IMR-90 (cell line): Measurements from ENCODE around the gene CLDN15. TPM values are rescaled to one million over a fixed set of nuclear protein-coding genes. Genes with fewer than 3 reads are reported as not detected.

ENCODE experiments used
- ATAC-seq: fragments of 200-7000 bp; cut with Tn5 transposase; 2 replicates; pipeline ENCODE4 v1.9.1; 2020; ENCODE audit warnings: low read depth, mild to moderate bottlenecking, moderate library complexity
- BruUV-seq: library from RNA; stranded (reverse); fragments of 400-500 nt; replicated peaks from 2 replicates; lab custom pipeline; 2021; lab: Mats Ljungman, UMichigan
- CTCF ChIA-PET: fragments of 300-600 bp; formaldehyde crosslinking; extraction: SDS; loops from one replicate; lab custom pipeline; 2021; ENCODE audit warnings: antibody characterized with exemption; lab: Yijun Ruan, JAX
- POLR2A ChIA-PET: fragments of 300-600 bp; sonication (Branson Sonifier 250); formaldehyde crosslinking; loops from one replicate; lab custom pipeline; 2022; ENCODE audit warnings: antibody characterized with exemption; ENCODE audit not compliant: unreplicated experiment; lab: Charles Lee
- DNase-seq: peaks from one replicate; pipeline ENCODE4 v3.0.0; 2013
- H2AFZ ChIP-seq: replicated peaks from 2 replicates; pipeline ENCODE3; 2013; ENCODE audit warnings: low read length, mild to moderate bottlenecking; ENCODE audit not compliant: poor library complexity
- H2AK5ac ChIP-seq: 2 replicates; pipeline ENCODE4 v1.6.1; 2013; ENCODE audit warnings: low read depth, low read length, inconsistent platforms
- H2AK9ac ChIP-seq: replicated peaks from 2 replicates; pipeline ENCODE3; 2013; ENCODE audit warnings: mild to moderate bottlenecking, low read depth, low read length, moderate library complexity; ENCODE audit not compliant: poor library complexity
- H2BK120ac ChIP-seq: 2 replicates; pipeline ENCODE4 v1.6.1; 2013; ENCODE audit warnings: low read depth, low read length, inconsistent platforms
- H2BK15ac ChIP-seq: 3 replicates; pipeline ENCODE4 v1.6.1; 2013; ENCODE audit warnings: low read depth, low read length, inconsistent platforms
- H2BK20ac ChIP-seq: 2 replicates; pipeline ENCODE4 v1.6.1; 2013; ENCODE audit warnings: low read depth, mild to moderate bottlenecking, inconsistent platforms, low read length, moderate library complexity
- H2BK5ac ChIP-seq: 2 replicates; pipeline ENCODE4 v1.6.1; 2013; ENCODE audit warnings: mild to moderate bottlenecking, low read depth, low read length, inconsistent platforms; ENCODE audit not compliant: poor library complexity, severe bottlenecking
- H3K14ac ChIP-seq: replicated peaks from 2 replicates; pipeline ENCODE4 v1.6.1; 2013; ENCODE audit warnings: low read depth, low read length, inconsistent platforms
- H3K18ac ChIP-seq: 2 replicates; pipeline ENCODE4 v1.6.1; 2013; ENCODE audit warnings: low read depth, low read length, control low read depth
- H3K23ac ChIP-seq: 2 replicates; pipeline ENCODE4 v1.6.1; 2013; ENCODE audit warnings: low read depth, low read length, inconsistent platforms
- H3K27ac ChIP-seq: 2 replicates; pipeline ENCODE4 v1.5.1; 2013; ENCODE audit warnings: mild to moderate bottlenecking, control low read depth, low read length; ENCODE audit not compliant: insufficient read depth
- H3K27me3 ChIP-seq: 2 replicates; pipeline ENCODE4 v1.6.1; 2013; ENCODE audit warnings: low read length; ENCODE audit not compliant: control insufficient read depth, insufficient read depth
- H3K36me3 ChIP-seq: 2 replicates; pipeline ENCODE4 v1.6.1; 2013; ENCODE audit warnings: low read length, mixed read lengths; ENCODE audit not compliant: control insufficient read depth, insufficient read depth
- H3K4ac ChIP-seq: 2 replicates; pipeline ENCODE4 v1.6.1; 2013; ENCODE audit warnings: low read depth, low read length, inconsistent platforms
- H3K4me1 ChIP-seq: 2 replicates; pipeline ENCODE4 v1.6.1; 2013; ENCODE audit warnings: low read length, mixed read lengths; ENCODE audit not compliant: control insufficient read depth, insufficient read depth
- H3K4me2 ChIP-seq: 2 replicates; pipeline ENCODE4 v1.6.1; 2013; ENCODE audit warnings: low read depth, mild to moderate bottlenecking, control low read depth, low read length, moderate library complexity
- H3K4me3 ChIP-seq: 2 replicates; pipeline ENCODE4 v1.5.1; 2013; ENCODE audit warnings: low read depth, mild to moderate bottlenecking, control low read depth, low read length, moderate library complexity; ENCODE audit not compliant: insufficient read depth
- H3K56ac ChIP-seq: 2 replicates; pipeline ENCODE4 v1.6.1; 2013; ENCODE audit warnings: low read length, inconsistent platforms; ENCODE audit not compliant: insufficient read depth; ENCODE audit errors: extremely low read depth
- H3K79me1 ChIP-seq, 2 experiments: 2 replicates each; pipeline ENCODE4 v1.6.1; 2013; ENCODE audit warnings: low read length in 2 of 2, inconsistent platforms in 1 of 2, low read depth in 1 of 2
- H3K9ac ChIP-seq: 2 replicates; pipeline ENCODE4 v1.6.1; 2013; ENCODE audit warnings: low read depth, low read length, control low read depth
- H3K9me1 ChIP-seq: 2 replicates; pipeline ENCODE4 v1.6.1; 2013; ENCODE audit warnings: low read length, inconsistent platforms; ENCODE audit not compliant: insufficient read depth
- H3K9me3 ChIP-seq: 2 replicates; pipeline ENCODE4 v1.6.1; 2013; ENCODE audit warnings: low read length; ENCODE audit not compliant: control insufficient read depth, insufficient read depth
- H4K20me1 ChIP-seq: 2 replicates; pipeline ENCODE4 v1.6.1; 2013; ENCODE audit warnings: low read length, inconsistent platforms; ENCODE audit not compliant: insufficient read depth
- H4K5ac ChIP-seq: 2 replicates; pipeline ENCODE4 v1.6.1; 2013; ENCODE audit warnings: mild to moderate bottlenecking, low read depth, low read length, control low read depth
- H4K8ac ChIP-seq, 2 experiments: 2 replicates each; pipeline ENCODE4 v1.6.1; 2013; ENCODE audit warnings: low read depth in 2 of 2, low read length in 2 of 2, control low read depth in 1 of 2, inconsistent platforms in 1 of 2
- H4K91ac ChIP-seq: 2 replicates; pipeline ENCODE4 v1.6.1; 2013; ENCODE audit warnings: low read depth, low read length, inconsistent platforms; ENCODE audit not compliant: insufficient read depth
- BHLHE40 ChIP-seq: fragments of 150-350 bp; IDR thresholded peaks from 2 replicates; pipeline ENCODE4 v1.6.1; 2016; ENCODE audit warnings: mild to moderate bottlenecking, low read depth, low read length
- WGBS, 2 experiments: methylation state at CpG; one replicate each; pipeline versions ENCODE4 v1.1.5 to v1.1.7; 2013; ENCODE audit warnings: missing lambda C conversion rate in 2 of 2; ENCODE audit not compliant: insufficient read length in 1 of 2; ENCODE audit errors: extremely low coverage in 2 of 2; 5-methylcytosine and 5-hydroxymethylcytosine counted together
- dilution Hi-C: fragments of 300-500 bp; cut with HindIII; formaldehyde crosslinking; loops from one replicate; pipeline ENCODE4 v1.14.3; 2018; ENCODE audit warnings: low sequenced_read_pairs; ENCODE audit not compliant: unreplicated experiment
- in situ Hi-C: fragments of 300-500 bp; cut with MboI; formaldehyde crosslinking; loops from 3 replicates; pipeline ENCODE4 v1.14.3; 2019; ENCODE audit warnings: low sequenced_read_pairs, inconsistent platforms, mixed read lengths
- intact Hi-C: fragments of 100-400 bp; cut with micrococcal nuclease; formaldehyde crosslinking; loops from 2 replicates; pipeline ENCODE4 v1.10.0; 2022
- polyA plus RNA-seq, 3 experiments: library from polyadenylated mRNA; depleted of rRNA; stranded (reverse); fragments of >200 nt; gene quantifications; 2 replicates each; pipeline ENCODE4 v1.2.3, GENCODE V29; 2012; ENCODE audit warnings: low replicate concordance in 1 of 3
- total RNA-seq: library from RNA; depleted of rRNA; stranded (reverse); fragments of >200 nt; gene quantifications from 2 replicates; pipeline ENCODE4 v1.2.3, GENCODE V29; 2012

The CLDN15 gene
- total and polyA plus RNA-seq, 2 of the 4 experiments (the other 2 are of a cell fraction), result 0.72 to 5.4 TPM

DNA sequence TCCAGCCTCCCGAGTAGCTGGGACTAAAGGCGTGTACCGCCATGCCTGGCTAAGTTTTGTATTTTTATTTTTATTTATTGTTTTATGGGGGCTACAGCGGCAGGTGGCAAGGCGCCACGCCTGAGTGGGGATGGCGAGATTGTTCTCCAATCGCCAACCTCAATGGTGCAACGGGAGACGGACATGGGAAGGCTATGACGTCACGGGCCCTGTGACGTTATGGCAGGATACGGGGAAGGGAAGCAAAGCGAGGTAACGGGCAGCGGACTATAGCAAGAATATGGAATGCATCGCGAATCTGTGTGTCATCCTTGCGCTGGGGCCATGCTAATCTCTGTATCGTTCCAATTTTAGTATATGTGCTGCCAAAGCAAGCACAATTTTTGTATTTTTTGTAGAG, 32.1 kb upstream of the CLDN15 start:
- no TSS peak for BruUV-seq
- dilution Hi-C loops, result no loop called here
- ChIA-PET POLR2A (no interaction called here), CTCF (interaction anchor here (1.5 kb wide), 1 partner anchor 13 kb away, joined by 6 read pairs; no protein-coding TSS in a partner anchor)
- Histone ChIP-seq H3K27ac (no peak overlapping the region), H3K27me3 (peaks cover 8% of the 10 kb centered on the region), H2BK15ac (no peak overlapping the region), H3K4me3 (no peak overlapping the region), H2AK9ac (no peak overlapping the region), H3K56ac (no peak overlapping the region), H2AK5ac (no peak overlapping the region), H3K79me1 (no peaks in the 10 kb centered on the region), H4K20me1 (no peaks in the 10 kb centered on the region), H3K23ac (no peak overlapping the region), H3K36me3 (no peaks in the 10 kb centered on the region), H3K9ac (no peak overlapping the region), H4K91ac (no peak overlapping the region), H3K4me2 (no peak overlapping the region), H2BK120ac (no peak overlapping the region), H4K8ac (no peak overlapping the region), H3K14ac (no peak overlapping the region), H3K9me3 (no peaks in the 10 kb centered on the region), H3K4me1 (no peaks in the 10 kb centered on the region), H4K5ac (no peak overlapping the region), H3K18ac (no peak overlapping the region), H2BK5ac (no peak overlapping the region), H3K9me1 (no peaks in the 10 kb centered on the region), H3K4ac (no peak overlapping the region), H2BK20ac (no peak overlapping the region), H2AFZ (no peak overlapping the region)
- no peak for TF ChIP-seq BHLHE40
- DNase-seq (no peak), ATAC-seq (no peak)
- in situ Hi-C loops, result no loop called here
- WGBS, 2 experiments, result 86% methylated on average over 14 of the region's 21 CpGs; no CpG with 5 or more reads in 1 of the 2 experiments
- intact Hi-C loops, result no loop called here
